DND-41 (cell line): ENCODE data around the gene RHOH.
A peak's percentile ranks its signal among the peaks of the same experiment; 100 is the strongest.

Experiments
- ATAC-seq: fragments of 200-7000 bp; cut with Tn5 transposase; 3 replicates; pipeline ENCODE4 v1.9.1; 2021; ENCODE audit warnings: low read depth; ENCODE audit not compliant: insufficient read depth
- DNase-seq: peaks from one replicate; pipeline ENCODE4 v3.0.0-alpha.2; 2020
- H2AFZ ChIP-seq: 2 replicates; pipeline ENCODE4 v1.6.0; 2012; ENCODE audit warnings: low read depth, low read length
- H3K27ac ChIP-seq: 2 replicates; pipeline ENCODE4 v1.5.1; 2012; ENCODE audit warnings: low read length, inconsistent platforms
- H3K27me3 ChIP-seq: fragments of 200-600 bp; sonication (generic); 2 replicates; pipeline ENCODE4 v1.6.0; 2012; ENCODE audit warnings: low read length, mild to moderate bottlenecking, inconsistent platforms; ENCODE audit not compliant: insufficient read depth, poor library complexity
- H3K36me3 ChIP-seq: 2 replicates; pipeline ENCODE4 v1.5.1; 2012; ENCODE audit warnings: low read length, inconsistent platforms; ENCODE audit not compliant: insufficient read depth
- H3K4me1 ChIP-seq: 2 replicates; pipeline ENCODE4 v1.5.1; 2012; ENCODE audit warnings: mild to moderate bottlenecking, low read length; ENCODE audit not compliant: insufficient read depth
- H3K4me2 ChIP-seq: 2 replicates; pipeline ENCODE4 v1.6.0; 2012; ENCODE audit warnings: mild to moderate bottlenecking, moderate library complexity, low read length, inconsistent platforms; ENCODE audit not compliant: insufficient read depth
- H3K4me3 ChIP-seq, 2 experiments: fragments of 200-600 bp in 1 of 2; shearing (Covaris generic) in 1 of 2; 2 replicates each; pipeline ENCODE4 v1.5.1; 2012 to 2016; ENCODE audit warnings: inconsistent platforms in 2 of 2, low read length in 2 of 2, mild to moderate bottlenecking in 2 of 2, low read depth in 1 of 2, moderate library complexity in 1 of 2
- H3K79me2 ChIP-seq: 2 replicates; pipeline ENCODE4 v1.6.0; 2012; ENCODE audit warnings: low read length, inconsistent platforms; ENCODE audit not compliant: insufficient read depth
- H3K9ac ChIP-seq: 2 replicates; pipeline ENCODE4 v1.6.0; 2012; ENCODE audit warnings: low read depth, mild to moderate bottlenecking, inconsistent platforms, low read length, moderate library complexity
- H3K9me3 ChIP-seq: 2 replicates; pipeline ENCODE4 v1.5.1; 2012; ENCODE audit warnings: low read length, moderate library complexity, mild to moderate bottlenecking, inconsistent platforms; ENCODE audit not compliant: insufficient read depth, severe bottlenecking
- H4K20me1 ChIP-seq: 2 replicates; pipeline ENCODE4 v1.6.0; 2012; ENCODE audit warnings: low read length; ENCODE audit not compliant: insufficient read depth
- EZH2 ChIP-seq: IDR thresholded peaks from 3 replicates; pipeline ENCODE4 v1.6.1; 2012; ENCODE audit warnings: borderline replicate concordance, low read depth, mild to moderate bottlenecking, moderate library complexity, low read length, inconsistent platforms; ENCODE audit not compliant: severe bottlenecking
- TF ChIP-seq, protein P1 (sequence below): IDR thresholded peaks from 2 replicates; pipeline ENCODE4 v1.5.1; 2012; ENCODE audit warnings: borderline replicate concordance, low read length, moderate library complexity, mild to moderate bottlenecking; ENCODE audit not compliant: poor library complexity, severe bottlenecking; ENCODE audit errors: extremely low read depth

The RHOH gene

DNA sequence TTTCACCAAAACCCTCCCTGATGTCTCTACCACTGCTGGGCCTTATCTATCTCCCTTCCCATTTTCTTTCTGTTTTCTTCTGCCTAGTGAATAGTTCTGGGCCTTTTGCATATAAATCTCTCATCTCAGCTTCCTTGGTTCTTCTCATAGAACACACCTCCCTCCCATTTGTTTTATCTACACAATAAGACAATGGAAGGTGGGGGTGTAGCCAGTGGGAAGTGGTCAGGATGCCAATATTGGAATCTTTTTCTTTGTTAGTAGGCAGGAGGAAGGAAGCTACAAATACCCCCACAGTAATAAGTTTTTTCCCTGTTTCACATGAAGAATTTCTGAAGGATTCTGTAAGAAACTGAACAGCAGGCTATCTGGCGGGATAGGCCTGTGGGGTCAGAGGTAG lies 30.9 kb upstream of the RHOH start:
- no peak for TF ChIP-seq EZH2
- H3K36me3 ChIP-seq: peaks cover 38% of the 10 kb centered on the region
- no peak overlapping the region for H2AFZ ChIP-seq
- DNase-seq (no peak), ATAC-seq (no peak)
- no peak overlapping the region for H3K4me2 ChIP-seq
- H3K27me3 ChIP-seq: no peaks in the 10 kb centered on the region
- no peak overlapping the region for H3K9ac ChIP-seq
- no peaks in the 10 kb centered on the region for H4K20me1 ChIP-seq
- no peaks in the 10 kb centered on the region for H3K79me2 ChIP-seq
- no peaks in the 10 kb centered on the region for H3K4me1 ChIP-seq
- H3K27ac ChIP-seq: no peak overlapping the region
- peaks cover 11% of the 10 kb centered on the region for H3K9me3 ChIP-seq
- H3K4me3 ChIP-seq: no peak overlapping the region

DNA sequence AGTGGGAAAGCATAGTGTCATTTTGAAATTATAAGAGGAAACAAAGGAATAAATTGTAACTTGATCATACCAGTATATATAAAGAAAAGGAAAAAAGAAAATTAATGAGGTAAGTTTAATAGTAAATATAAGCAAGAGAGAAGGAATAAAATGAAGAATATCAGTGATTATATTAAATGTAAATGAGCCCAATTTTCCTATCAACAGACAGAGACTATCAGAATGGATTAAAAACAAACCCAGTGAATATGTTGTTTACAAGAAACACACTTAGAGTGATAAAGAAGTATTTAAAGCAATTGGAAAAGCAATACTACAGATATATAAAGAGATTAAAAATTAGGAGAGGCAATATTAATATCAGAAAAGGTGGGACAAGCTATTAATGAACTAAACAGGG lies 28.8 kb upstream of the RHOH start:
- Histone ChIP-seq H2AFZ (no peak overlapping the region), H3K9ac (no peak overlapping the region), H3K4me3 (no peak overlapping the region), H3K4me1 (no peaks in the 10 kb centered on the region), H3K79me2 (no peaks in the 10 kb centered on the region), H3K27me3 (no peaks in the 10 kb centered on the region), H3K36me3 (peaks cover 23% of the 10 kb centered on the region), H3K27ac (no peak overlapping the region), H3K9me3 (peaks cover 11% of the 10 kb centered on the region), H4K20me1 (no peaks in the 10 kb centered on the region), H3K4me2 (no peak overlapping the region)
- ATAC-seq (no peak), DNase-seq (no peak)
- TF ChIP-seq, protein P1, sequence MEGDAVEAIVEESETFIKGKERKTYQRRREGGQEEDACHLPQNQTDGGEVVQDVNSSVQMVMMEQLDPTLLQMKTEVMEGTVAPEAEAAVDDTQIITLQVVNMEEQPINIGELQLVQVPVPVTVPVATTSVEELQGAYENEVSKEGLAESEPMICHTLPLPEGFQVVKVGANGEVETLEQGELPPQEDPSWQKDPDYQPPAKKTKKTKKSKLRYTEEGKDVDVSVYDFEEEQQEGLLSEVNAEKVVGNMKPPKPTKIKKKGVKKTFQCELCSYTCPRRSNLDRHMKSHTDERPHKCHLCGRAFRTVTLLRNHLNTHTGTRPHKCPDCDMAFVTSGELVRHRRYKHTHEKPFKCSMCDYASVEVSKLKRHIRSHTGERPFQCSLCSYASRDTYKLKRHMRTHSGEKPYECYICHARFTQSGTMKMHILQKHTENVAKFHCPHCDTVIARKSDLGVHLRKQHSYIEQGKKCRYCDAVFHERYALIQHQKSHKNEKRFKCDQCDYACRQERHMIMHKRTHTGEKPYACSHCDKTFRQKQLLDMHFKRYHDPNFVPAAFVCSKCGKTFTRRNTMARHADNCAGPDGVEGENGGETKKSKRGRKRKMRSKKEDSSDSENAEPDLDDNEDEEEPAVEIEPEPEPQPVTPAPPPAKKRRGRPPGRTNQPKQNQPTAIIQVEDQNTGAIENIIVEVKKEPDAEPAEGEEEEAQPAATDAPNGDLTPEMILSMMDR: no peak
- no peak for TF ChIP-seq EZH2

DNA sequence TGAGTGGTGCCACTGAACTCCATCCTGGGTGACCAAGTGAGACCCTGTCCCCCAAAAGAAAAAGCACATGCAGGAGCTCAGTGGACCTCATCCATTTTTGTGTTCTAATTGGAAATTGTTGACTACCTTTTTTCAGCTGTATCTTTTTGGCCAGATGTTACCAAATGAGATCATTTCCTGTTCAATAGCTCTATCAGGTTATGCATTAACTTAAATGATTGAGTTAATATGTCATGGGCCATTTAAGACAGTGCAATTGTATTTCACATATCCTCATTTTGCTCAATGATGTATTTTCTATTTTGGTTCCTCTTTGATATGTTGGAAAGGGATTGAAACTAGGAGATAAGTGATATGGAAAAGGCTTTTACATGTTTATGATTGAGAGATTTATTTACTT lies 26.2 kb upstream of the RHOH start:
- Histone ChIP-seq H3K36me3 (peaks cover 15% of the 10 kb centered on the region; the same call in 1 of the 2 replicates), H4K20me1 (no peaks in the 10 kb centered on the region), H3K4me1 (no peaks in the 10 kb centered on the region), H3K4me2 (no peak overlapping the region), H3K9ac (no peak overlapping the region), H3K9me3 (peaks cover 11% of the 10 kb centered on the region), H2AFZ (no peak overlapping the region), H3K79me2 (no peaks in the 10 kb centered on the region), H3K27ac (no peak overlapping the region), H3K4me3 (no peak overlapping the region), H3K27me3 (no peaks in the 10 kb centered on the region)
- TF ChIP-seq EZH2: no peak
- TF ChIP-seq, protein P1: no peak
- DNase-seq (no peak), ATAC-seq (no peak)

DNA sequence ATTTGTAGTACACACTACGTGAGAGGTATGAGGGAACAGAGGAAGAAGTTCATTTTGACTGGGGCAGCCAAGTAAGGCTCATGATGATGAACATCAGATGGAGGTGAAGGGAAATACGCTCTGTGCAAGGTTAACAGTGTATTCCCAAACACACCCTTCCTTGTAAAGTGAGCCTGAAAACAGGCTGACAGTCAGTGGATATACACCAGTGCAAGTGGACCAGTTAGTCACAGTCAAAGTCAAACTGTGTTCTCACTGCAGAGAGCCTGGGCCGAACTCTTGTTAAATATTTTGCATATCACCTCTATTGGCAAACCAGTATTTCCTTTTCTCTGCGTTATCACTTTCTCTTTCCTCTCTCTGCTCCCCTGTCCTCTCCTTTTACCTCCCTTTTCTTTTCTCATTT lies 23.4 kb upstream of the RHOH start:
- Histone ChIP-seq H2AFZ (no peak overlapping the region), H3K79me2 (no peaks in the 10 kb centered on the region), H3K27me3 (no peaks in the 10 kb centered on the region), H4K20me1 (no peaks in the 10 kb centered on the region), H3K9me3 (no peaks in the 10 kb centered on the region), H3K27ac (no peak overlapping the region), H3K36me3 (no peaks in the 10 kb centered on the region), H3K4me1 (no peaks in the 10 kb centered on the region), H3K4me3 (no peak overlapping the region), H3K9ac (no peak overlapping the region), H3K4me2 (no peak overlapping the region)
- DNase-seq (no peak), ATAC-seq (peak; percentile 41; the same call in 2 of the 3 replicates)
- TF ChIP-seq, protein P1: no peak
- TF ChIP-seq EZH2: no peak
